Neuron (in vitro differentiated cells): Measurements from ENCODE around the gene PCCA.
"Not testable (repeated sequence)": the region's sequence is repeated elsewhere in the genome, so short reads cannot be mapped to it uniquely, and the experiment has no call there.

Experiments used
- H2AFZ ChIP-seq: one replicate; pipeline ENCODE4 v1.6.1; 2013; ENCODE audit warnings: low read depth, mild to moderate bottlenecking, inconsistent platforms, low read length, moderate library complexity
- H3K27me3 ChIP-seq: one replicate; pipeline ENCODE4 v1.6.1; 2013; ENCODE audit warnings: low read length; ENCODE audit not compliant: insufficient read depth
- H3K36me3 ChIP-seq: one replicate; pipeline ENCODE4 v1.6.1; 2013; ENCODE audit warnings: low read length; ENCODE audit not compliant: insufficient read depth
- H3K4me1 ChIP-seq: one replicate; pipeline ENCODE4 v1.6.1; 2013; ENCODE audit warnings: low read length; ENCODE audit not compliant: insufficient read depth
- H3K4me3 ChIP-seq: 2 replicates; pipeline ENCODE4 v1.5.1; 2013; ENCODE audit warnings: mild to moderate bottlenecking, low read length, moderate library complexity
- H3K9me3 ChIP-seq: one replicate; pipeline ENCODE4 v1.6.1; 2013; ENCODE audit warnings: low read length

The PCCA gene

DNA sequence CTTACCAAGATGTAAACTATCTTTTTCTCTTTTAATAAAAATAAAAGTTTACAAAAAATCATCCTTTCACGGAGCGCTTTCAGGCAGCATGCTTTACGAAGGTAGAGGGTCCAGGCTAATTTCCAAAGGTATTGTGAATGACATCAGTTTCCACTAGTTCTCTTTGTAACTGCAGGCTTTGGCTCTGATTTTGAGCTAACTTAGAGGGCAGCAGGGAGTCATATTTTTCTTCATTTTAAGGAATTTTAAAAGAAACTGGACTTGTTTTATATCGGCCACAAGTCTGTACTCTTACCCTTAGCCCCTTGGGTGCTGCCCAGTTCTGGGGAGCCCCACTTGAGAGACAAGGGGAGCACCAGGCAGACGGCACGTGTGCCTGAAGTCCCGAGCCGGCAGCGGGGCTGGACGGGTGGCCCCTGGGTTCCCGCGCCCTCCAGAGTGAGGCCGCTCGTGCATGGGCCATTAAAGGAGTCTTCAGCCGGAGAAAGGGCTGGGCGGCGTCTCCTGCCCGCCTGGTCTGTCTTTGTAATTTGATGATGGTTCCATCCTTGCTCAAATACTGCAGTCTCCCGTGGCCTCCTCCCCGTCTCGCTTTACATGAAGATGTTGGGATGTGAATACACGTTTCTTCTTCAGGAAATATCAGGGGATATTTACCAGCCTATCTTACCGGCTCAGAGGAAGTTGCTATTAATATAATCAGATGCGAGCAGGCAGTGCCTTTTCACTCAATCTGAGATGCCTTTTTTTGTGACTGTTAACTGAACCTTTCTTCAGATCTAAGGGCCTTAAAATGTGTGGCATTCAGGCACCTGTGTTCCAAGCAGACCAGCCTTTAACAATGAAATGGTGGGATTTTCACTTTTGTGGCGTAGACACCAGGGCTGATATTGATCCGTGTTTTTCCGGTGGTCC, 432.3 kb downstream of the PCCA start:
- no peaks in the 10 kb centered on the region for H3K9me3 ChIP-seq
- H3K36me3 ChIP-seq: no peaks in the 10 kb centered on the region
- peaks cover 3% of the 10 kb centered on the region for H3K4me1 ChIP-seq
- H3K27me3 ChIP-seq: no peaks in the 10 kb centered on the region
- no peak overlapping the region for H3K4me3 ChIP-seq
- H2AFZ ChIP-seq: no peak overlapping the region

DNA sequence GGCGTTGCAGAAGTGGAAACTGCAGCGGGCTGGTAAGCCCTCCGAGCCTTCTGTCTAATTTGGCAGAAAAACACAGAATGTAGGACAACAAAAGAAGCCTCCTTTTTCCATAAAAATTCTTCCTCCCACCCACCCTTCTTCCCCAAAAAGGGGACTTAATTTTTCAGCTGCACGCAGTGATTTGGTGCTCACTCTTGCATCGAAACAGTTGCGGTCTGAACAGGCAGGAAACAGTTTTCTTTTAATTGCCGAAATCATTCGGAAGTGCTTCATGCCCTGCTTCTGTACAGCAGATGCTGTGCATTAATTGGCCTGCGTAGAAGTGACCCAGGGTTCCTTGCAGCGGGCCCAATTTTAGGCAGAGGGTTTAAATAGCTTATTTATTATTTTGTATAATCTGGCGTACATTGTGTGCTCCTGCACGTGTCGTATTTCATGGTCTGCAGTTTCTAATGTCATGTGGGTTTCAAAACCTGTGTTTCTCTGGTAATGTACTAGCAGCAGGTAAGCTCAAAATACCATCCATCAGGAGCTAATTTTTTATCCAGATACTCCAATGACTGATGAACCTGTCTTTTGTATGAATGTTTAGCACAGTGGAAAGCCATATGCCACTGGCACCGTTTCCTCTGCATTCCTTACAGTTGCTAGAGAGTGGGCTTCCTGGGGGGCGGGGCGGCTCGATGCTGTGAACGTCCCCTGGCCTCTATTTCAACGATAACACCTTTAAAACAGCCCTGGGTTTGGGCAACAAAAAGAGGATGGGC, 433.1 kb downstream of the PCCA start:
- H3K36me3 ChIP-seq: peaks cover 5% of the 10 kb centered on the region
- H3K4me3 ChIP-seq: no peak overlapping the region
- H3K4me1 ChIP-seq: peaks cover 3% of the 10 kb centered on the region
- no peak overlapping the region for H2AFZ ChIP-seq
- H3K27me3 ChIP-seq: no peaks in the 10 kb centered on the region
- no peaks in the 10 kb centered on the region for H3K9me3 ChIP-seq

DNA sequence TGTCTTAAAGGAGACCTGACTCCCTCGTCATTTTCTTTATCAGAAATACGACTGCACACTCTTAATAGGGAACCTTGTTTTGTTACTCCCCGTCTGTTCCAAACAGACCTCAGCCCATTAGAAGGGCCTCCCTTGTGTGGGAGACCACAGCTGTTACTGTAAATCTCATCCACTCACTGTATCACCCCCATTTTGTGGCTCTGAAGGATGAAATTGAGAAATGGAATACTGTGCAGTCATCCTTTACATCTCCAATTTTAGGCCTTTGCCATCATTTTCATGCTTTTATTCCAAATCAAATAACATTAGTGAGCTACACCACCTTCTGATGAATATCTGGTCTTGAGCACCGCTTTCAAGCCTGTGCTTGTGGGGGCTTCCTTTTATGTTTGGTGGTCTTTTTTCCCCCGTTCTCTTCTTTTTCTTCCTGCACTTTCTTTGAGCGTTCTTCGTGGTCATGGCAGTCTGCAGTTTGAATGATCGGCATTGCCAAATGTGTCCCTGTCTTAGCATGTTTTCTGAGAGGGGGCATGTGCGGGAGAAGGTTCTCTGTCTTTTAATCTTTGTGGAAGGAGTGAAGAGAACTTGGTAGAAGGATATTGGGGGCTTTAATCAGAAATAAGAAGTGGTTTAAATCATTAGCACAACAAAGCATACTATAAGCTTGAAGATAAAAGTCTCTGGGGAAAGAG, 433.9 kb downstream of the PCCA start:
- Histone ChIP-seq H2AFZ (no peak overlapping the region), H3K4me3 (no peak overlapping the region), H3K4me1 (peaks cover 3% of the 10 kb centered on the region), H3K36me3 (peaks cover 12% of the 10 kb centered on the region), H3K9me3 (no peaks in the 10 kb centered on the region), H3K27me3 (no peaks in the 10 kb centered on the region)

DNA sequence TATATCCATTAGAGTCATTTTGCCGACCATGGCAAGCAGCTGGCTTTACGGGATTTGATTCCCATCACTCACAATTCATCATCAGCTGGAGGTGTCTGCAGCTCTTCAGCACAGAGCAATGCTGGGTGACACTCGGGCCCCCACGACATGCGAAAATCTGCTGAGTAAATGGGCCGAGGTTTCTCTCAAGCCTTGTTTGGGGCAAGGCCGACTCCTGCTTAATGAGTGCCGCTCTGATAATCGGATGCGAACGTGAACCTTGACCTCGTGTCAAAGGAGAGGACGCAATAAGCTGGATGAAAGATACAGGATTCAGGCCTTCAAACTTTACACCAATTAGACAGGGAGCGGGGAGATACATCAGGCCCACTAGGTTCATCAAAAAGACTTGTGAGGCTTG, 434.5 kb downstream of the PCCA start:
- H3K4me3 ChIP-seq: no peak overlapping the region
- no peak overlapping the region for H2AFZ ChIP-seq
- H3K9me3 ChIP-seq: no peaks in the 10 kb centered on the region
- peaks cover 3% of the 10 kb centered on the region for H3K4me1 ChIP-seq
- peaks cover 12% of the 10 kb centered on the region for H3K36me3 ChIP-seq
- H3K27me3 ChIP-seq: no peaks in the 10 kb centered on the region

DNA sequence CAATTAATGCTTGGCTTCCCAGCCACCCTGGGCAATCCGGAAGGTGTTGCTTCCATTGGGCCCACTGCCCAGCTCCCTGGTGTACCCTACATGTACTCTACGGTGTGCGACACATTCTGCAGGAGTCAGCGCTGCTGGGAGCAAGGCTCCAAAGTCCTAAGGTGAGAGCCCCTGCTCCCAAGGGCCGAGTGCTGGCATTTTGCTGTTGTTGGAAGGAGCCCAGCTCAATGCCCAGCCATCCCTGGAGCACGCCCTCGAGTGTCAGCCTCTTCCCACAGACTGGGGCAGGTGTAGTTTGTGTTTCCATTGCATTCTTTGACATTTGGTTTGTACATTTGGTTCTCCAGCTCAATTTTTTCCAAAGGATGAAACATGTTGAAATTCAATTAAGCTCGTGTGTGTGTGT, 435.1 kb downstream of the PCCA start:
- Histone ChIP-seq H3K9me3 (no peaks in the 10 kb centered on the region), H3K4me3 (no peak overlapping the region), H3K36me3 (peaks cover 12% of the 10 kb centered on the region)

DNA sequence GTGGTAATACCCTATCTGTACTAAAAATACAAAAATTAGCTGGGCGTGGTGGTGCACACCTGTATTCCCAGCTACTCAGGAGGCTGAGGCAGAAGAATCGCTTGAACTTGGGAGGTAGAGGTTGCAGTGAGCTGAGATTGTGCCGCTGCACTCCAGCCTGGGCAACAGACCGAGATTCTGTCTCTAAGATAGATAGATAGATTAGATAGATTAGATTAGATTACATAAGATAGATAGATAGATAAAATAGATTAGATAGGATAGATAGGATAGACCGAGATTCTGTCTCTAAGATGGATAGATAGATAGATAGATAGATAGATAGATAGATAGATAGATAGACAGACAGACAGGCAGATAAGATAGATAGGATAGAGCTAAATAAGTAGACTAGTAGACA, 435.8 kb downstream of the PCCA start:
- not testable (repeated sequence) for H3K4me1 ChIP-seq, H2AFZ ChIP-seq, H3K9me3 ChIP-seq, H3K27me3 ChIP-seq, H3K4me3 ChIP-seq
- H3K36me3 ChIP-seq: peaks cover 17% of the 10 kb centered on the region

More for the DNA sequence above, 435.1 kb downstream of the PCCA start:
- Histone ChIP-seq H3K27me3 (no peaks in the 10 kb centered on the region), H3K4me1 (peaks cover 3% of the 10 kb centered on the region), H2AFZ (no peak overlapping the region)

DNA sequence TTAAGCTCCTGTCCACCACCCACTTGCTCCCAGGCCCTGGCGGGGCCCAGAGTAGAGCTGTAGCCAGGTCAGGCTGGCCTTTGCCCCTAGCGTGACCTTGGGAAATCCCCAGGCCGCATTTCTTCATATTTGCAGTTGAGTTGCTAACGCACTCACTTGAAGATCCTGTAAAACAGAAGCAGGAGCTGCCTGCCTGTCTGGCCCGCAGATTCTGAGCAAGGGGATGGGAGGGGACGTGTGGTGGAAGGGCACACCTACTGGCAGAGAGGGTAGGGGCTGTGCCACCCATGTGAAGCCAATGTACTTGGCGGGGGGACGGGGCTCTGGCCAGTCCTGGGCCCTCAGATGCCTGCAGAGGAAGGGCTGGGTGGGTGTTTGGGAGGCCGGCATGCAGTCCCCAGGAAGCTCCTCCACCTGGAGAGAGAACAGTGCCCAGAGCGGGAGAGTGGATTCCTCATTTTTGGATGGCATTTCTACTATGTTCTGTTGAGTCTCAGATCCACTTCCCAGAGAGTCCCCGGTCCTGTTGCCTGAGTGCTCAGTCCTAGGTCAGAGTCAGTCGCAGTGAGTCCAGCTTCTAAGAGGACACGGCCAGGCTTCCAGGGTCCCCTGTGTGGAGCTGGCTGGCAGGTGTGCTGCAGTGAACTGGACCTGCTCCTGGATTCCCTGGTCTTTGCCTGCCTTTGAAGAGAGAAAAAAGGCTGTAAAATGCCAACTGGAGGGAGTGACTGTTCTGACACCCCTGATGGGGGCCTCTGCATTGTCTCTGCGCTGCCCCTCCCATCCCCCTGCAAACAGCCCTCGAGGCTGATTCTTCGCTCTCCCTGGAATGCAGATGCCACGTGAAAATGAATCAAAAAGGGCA, 436.8 kb downstream of the PCCA start:
- Histone ChIP-seq H2AFZ (no peak overlapping the region), H3K36me3 (peaks cover 22% of the 10 kb centered on the region), H3K4me3 (no peak overlapping the region), H3K9me3 (peaks cover 2% of the 10 kb centered on the region), H3K27me3 (no peaks in the 10 kb centered on the region), H3K4me1 (peaks cover 3% of the 10 kb centered on the region)

DNA sequence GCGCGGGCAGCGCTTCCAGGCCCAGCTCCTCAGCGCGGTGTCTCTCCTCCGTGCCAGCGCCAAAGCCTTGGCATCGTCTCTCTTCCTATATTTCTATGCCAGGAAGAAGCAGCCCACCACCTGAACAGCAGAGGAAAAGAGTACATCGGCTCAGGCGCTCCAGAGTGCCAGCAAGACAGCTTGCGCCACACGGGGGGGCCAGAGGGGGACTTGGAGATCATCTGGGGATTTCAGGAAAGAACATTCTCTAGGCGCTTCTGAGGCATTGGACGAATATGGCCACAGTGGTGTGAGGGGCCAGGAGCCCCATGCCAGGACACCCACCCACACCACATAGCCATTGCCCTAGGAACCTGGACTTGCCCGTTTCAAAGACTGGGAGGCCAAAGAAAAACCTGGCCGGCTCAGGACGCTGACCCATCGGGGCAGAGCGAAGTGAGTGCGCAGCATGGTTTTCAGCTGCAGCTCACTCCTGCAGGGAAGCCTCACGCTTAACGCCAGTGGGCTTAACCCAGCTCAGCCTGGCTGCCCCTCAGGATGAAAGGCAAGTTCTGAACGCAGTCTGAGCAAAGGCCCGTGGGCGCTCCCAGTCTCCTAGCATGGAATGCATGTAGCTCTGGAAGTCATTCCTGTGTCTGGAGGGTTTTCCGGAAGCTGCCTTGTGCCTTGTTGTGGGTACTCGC, 437.6 kb downstream of the PCCA start:
- Histone ChIP-seq H3K9me3 (peaks cover 2% of the 10 kb centered on the region), H3K4me3 (no peak overlapping the region), H2AFZ (no peak overlapping the region), H3K4me1 (peaks cover 3% of the 10 kb centered on the region), H3K36me3 (peaks cover 26% of the 10 kb centered on the region), H3K27me3 (no peaks in the 10 kb centered on the region)

DNA sequence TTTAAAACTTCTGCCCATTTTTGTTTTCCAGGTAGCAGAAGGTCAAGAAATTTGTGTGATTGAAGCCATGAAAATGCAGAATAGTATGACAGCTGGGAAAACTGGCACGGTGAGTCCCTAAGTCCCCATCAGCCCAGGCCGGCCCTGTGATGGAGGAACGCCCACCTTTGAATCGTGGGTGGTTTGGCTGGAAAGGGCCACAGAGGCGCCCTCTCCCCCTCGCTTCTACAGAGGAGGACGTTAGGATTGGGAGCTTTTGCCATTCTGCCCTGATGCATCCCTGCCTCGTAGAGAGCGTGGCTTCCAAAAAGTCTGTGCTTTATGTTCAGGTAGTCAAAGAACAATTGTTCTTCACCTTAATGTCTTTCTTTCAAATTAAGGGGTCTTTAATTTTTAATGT, 438.8 kb downstream of the PCCA start:
- H3K9me3 ChIP-seq: peaks cover 4% of the 10 kb centered on the region
- no peaks in the 10 kb centered on the region for H3K4me1 ChIP-seq
- H3K36me3 ChIP-seq: peaks cover 31% of the 10 kb centered on the region
- no peaks in the 10 kb centered on the region for H3K27me3 ChIP-seq
- no peak overlapping the region for H2AFZ ChIP-seq
- no peak overlapping the region for H3K4me3 ChIP-seq

DNA sequence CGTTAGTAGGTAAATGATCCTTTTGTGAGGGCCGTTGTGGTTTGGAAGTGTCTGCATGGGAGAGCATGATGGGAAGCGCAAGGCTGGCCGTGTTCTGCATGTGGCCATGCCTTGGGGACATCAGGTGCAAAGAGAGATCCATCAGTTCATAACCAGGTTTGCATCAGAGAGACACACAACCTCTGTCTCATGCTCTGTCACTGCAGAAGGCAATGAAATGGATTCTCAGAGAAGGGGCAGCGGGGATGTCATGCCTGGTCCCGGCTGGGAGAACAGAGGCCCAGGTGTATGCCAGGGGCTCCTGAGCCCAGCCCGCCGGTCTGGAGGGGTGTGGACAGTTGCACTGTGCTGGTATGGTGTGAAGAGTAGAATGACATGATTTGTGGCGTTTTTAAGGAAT, 439.5 kb downstream of the PCCA start:
- Histone ChIP-seq H3K4me1 (no peaks in the 10 kb centered on the region), H3K36me3 (peaks cover 35% of the 10 kb centered on the region), H2AFZ (no peak overlapping the region), H3K9me3 (peaks cover 7% of the 10 kb centered on the region), H3K27me3 (no peaks in the 10 kb centered on the region), H3K4me3 (no peak overlapping the region)

DNA sequence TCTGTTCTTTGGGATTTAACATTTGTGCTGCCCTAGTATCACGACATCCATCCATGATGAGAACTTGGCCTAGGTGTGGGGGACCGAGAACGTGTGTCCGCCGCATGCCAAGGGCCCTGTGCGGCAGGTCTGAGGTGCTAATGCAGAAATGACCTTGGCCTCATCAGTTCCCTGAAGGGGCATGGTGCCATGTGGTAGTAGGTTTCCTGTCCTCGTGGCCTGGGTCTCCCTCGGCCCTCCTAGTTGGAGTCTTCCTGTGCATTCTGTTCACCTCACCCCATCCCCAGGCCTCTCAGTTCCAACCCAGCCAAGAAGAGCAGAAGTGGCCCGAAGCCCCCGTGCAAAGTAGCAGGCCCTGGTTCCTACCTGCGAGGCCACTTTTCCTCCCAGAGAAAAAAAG, 439.9 kb downstream of the PCCA start:
- no peak overlapping the region for H3K4me3 ChIP-seq
- H2AFZ ChIP-seq: no peak overlapping the region
- H3K9me3 ChIP-seq: peaks cover 7% of the 10 kb centered on the region
- H3K27me3 ChIP-seq: no peaks in the 10 kb centered on the region
- no peaks in the 10 kb centered on the region for H3K4me1 ChIP-seq
- peaks cover 35% of the 10 kb centered on the region for H3K36me3 ChIP-seq
